Activated CD8-positive, alpha-beta memory T cell treated with anti-CD3 and anti-CD28 coated beads, Interleukin-2, amount 10 ng/mL, durations not matched to agents 7 days and 5 days (primary cell): ENCODE results near the gene MGAT3. TPM values are rescaled to one million over a fixed set of nuclear protein-coding genes. Genes with fewer than 3 reads are reported as not detected.

Experiments
- ATAC-seq: fragments of 150-1000 bp; cut with Tn5 transposase; one replicate; pipeline ENCODE4 v1.10.0; 2021; ENCODE audit warnings: moderate library complexity
- CTCF ChIA-PET: fragments of 350-600 bp; sonication (Branson Sonifier 250); formaldehyde crosslinking; loops from one replicate; lab custom pipeline; 2021; ENCODE audit warnings: antibody characterized with exemption; lab: Charles Lee
- DNase-seq: peaks from one replicate; pipeline ENCODE4 v3.0.0-alpha.2; 2020
- H3K27ac Mint-ChIP-seq: one replicate; pipeline ENCODE4 v1.8.0; 2021; ENCODE audit warnings: mild to moderate bottlenecking, mixed read lengths
- H3K27me3 Mint-ChIP-seq: one replicate; pipeline ENCODE4 v1.8.0; 2021; ENCODE audit warnings: mixed read lengths
- H3K36me3 Mint-ChIP-seq: one replicate; pipeline ENCODE4 v1.8.0; 2021; ENCODE audit warnings: mild to moderate bottlenecking, mixed read lengths
- H3K4me1 Mint-ChIP-seq: one replicate; pipeline ENCODE4 v1.8.0; 2021; ENCODE audit warnings: mixed read lengths
- H3K4me3 Mint-ChIP-seq: one replicate; pipeline ENCODE4 v1.8.0; 2021; ENCODE audit warnings: mild to moderate bottlenecking, moderate library complexity, mixed read lengths
- H3K9me3 Mint-ChIP-seq: one replicate; pipeline ENCODE4 v1.8.0; 2022; ENCODE audit warnings: low read depth, mixed read lengths
- total RNA-seq, 2 experiments: library from RNA; stranded (reverse); gene quantifications; one replicate each; pipeline ENCODE4 v1.2.3, GENCODE V29; 2021

The MGAT3 gene
- total RNA-seq, 2 experiments from 2014 or later = 0.96 to 3.6 TPM

- Mint-ChIP-seq H3K4me1 (peaks cover 37% of the 10 kb centered on the region), H3K27me3 (no peaks in the 10 kb centered on the region), H3K36me3 (peaks cover 60% of the 10 kb centered on the region), H3K4me3 (no peak overlapping the region), H3K9me3 (no peaks in the 10 kb centered on the region), H3K27ac (peak overlapping the region; percentile 5)
- DNase-seq = no peak
- CTCF ChIA-PET = interaction anchor here (12.3 kb wide), 1 partner anchor 14 kb away, joined by 134 read pairs; no protein-coding TSS in a partner anchor
- no peak for ATAC-seq
Observed at GRCh38 chr22:39508393-39508792, 51.6 kb downstream of the MGAT3 start.

- CTCF ChIA-PET = interaction anchor here (1.0 to 12.3 kb wide), 4 partner anchors 9 to 19 kb away, joined by 4 to 134 read pairs (median 8); partner anchors contain the start of genes ATF4 and MIEF1
Observed at GRCh38 chr22:39510529-39511149, 53.8 kb downstream of the MGAT3 start.

DNA sequence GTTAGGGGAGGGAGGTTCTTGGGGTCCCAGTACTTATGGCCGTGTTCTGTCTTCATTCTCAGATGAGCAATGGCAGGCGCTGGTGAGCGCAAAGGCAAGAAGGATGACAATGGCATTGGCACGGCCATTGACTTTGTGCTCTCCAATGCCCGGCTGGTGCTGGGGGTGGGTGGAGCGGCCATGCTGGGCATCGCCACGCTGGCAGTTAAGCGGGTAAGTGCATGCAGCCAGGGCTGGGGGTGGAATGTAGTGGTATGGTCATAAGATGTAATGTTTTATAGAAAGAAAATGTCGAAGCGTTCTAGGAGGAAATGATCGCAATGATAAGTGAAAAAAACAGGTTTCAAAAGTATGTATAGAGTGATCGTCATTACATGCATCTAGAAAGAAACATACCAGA is 54.4 kb downstream of the MGAT3 start:
- Mint-ChIP-seq H3K9me3 (no peaks in the 10 kb centered on the region), H3K27ac (no peak overlapping the region), H3K4me3 (no peak overlapping the region), H3K27me3 (no peaks in the 10 kb centered on the region), H3K36me3 (peaks cover 57% of the 10 kb centered on the region), H3K4me1 (peaks cover 39% of the 10 kb centered on the region)
- ATAC-seq (no peak), DNase-seq (no peak)
- CTCF ChIA-PET = interaction anchor here (1.6 to 12.3 kb wide), 3 partner anchors 9 to 18 kb away, joined by 7 to 134 read pairs (median 10); partner anchors contain the start of gene ATF4

More at GRCh38 chr22:39510529-39511149, 53.8 kb downstream of the MGAT3 start:
- peaks cover 36% of the 10 kb centered on the region for H3K4me1 Mint-ChIP-seq
- peaks cover 58% of the 10 kb centered on the region for H3K36me3 Mint-ChIP-seq
- H3K27me3 Mint-ChIP-seq = no peaks in the 10 kb centered on the region
- ATAC-seq = no peak
- H3K27ac Mint-ChIP-seq = no peak overlapping the region
- H3K4me3 Mint-ChIP-seq = no peak overlapping the region
- no peaks in the 10 kb centered on the region for H3K9me3 Mint-ChIP-seq
- DNase-seq = no peak

- DNase-seq (no peak), ATAC-seq (no peak)
- H3K27ac Mint-ChIP-seq = no peak overlapping the region
- CTCF ChIA-PET = interaction anchor here (1.6 to 12.3 kb wide), 2 partner anchors 17 to 18 kb away, joined by 9 to 134 read pairs; no protein-coding TSS in a partner anchor
- H3K27me3 Mint-ChIP-seq = no peaks in the 10 kb centered on the region
- no peaks in the 10 kb centered on the region for H3K9me3 Mint-ChIP-seq
- no peak overlapping the region for H3K4me3 Mint-ChIP-seq
- peaks cover 34% of the 10 kb centered on the region for H3K4me1 Mint-ChIP-seq
- peaks cover 51% of the 10 kb centered on the region for H3K36me3 Mint-ChIP-seq
Observed at GRCh38 chr22:39512026-39512425, 55.2 kb downstream of the MGAT3 start.

DNA sequence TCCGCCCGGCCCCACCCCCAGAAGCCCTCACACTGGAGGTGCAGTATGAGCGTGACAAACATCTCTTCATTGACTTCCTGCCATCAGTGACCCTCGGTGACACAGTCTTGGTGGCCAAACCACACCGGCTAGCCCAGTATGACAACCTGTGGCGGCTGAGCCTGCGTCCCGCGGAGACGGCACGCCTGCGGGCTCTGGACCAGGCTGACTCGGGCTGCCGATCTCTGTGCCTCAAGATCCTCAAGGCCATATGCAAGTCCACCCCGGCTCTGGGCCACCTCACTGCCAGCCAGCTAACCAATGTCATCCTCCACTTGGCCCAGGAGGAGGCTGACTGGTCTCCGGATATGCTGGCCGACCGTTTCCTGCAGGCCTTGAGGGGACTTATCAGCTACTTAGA is 57.0 kb downstream of the MGAT3 start:
- DNase-seq (no peak), ATAC-seq (no peak)
- no peaks in the 10 kb centered on the region for H3K27me3 Mint-ChIP-seq
- H3K36me3 Mint-ChIP-seq = peaks cover 45% of the 10 kb centered on the region
- no peaks in the 10 kb centered on the region for H3K9me3 Mint-ChIP-seq
- no peak overlapping the region for H3K27ac Mint-ChIP-seq
- H3K4me1 Mint-ChIP-seq = peaks cover 32% of the 10 kb centered on the region
- H3K4me3 Mint-ChIP-seq = no peak overlapping the region
- CTCF ChIA-PET = interaction anchor here (1.0 to 12.3 kb wide), 7 partner anchors 10 to 170 kb away, joined by 4 to 134 read pairs (median 15); partner anchors contain the start of genes MIEF1 and TAB1

DNA sequence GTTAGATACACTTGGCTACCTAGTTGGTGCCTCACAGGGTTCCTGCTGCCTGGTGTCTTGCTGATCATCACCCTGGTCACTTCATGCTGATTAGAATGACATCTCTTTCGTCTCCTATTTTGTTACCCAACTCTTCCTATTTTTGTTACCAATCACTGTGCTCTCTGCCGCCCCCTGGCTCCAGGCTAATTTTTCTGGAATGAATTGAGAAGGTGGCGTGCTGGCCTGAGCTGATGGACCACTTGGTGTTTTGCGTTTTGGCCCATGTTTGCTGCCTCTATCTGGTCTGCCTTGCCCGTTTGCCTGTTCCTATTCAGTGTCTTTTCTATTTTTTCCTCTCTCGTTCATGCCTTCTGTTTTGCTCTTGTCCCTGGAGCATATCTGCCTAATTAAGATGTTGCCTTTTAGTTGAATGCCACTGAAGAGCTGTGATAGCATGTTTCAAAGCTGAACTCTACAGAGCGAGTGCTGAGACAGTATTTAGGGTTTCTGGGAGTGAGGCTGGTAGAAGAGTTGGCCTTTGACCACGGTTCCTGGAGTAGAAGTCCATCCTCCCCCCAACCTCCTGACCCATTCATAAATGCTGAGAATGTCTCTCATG is 57.7 kb downstream of the MGAT3 start:
- no peaks in the 10 kb centered on the region for H3K9me3 Mint-ChIP-seq
- H3K4me3 Mint-ChIP-seq = no peak overlapping the region
- H3K36me3 Mint-ChIP-seq = peaks cover 42% of the 10 kb centered on the region
- ATAC-seq = no peak
- CTCF ChIA-PET = interaction anchor here (0.6 to 12.3 kb wide), 15 partner anchors 9 to 530 kb away, joined by 3 to 134 read pairs (median 4); partner anchors contain the start of genes MIEF1, RPS19BP1, SYNGR1 and TAB1
- H3K27ac Mint-ChIP-seq = no peak overlapping the region
- H3K4me1 Mint-ChIP-seq = peaks cover 34% of the 10 kb centered on the region
- no peaks in the 10 kb centered on the region for H3K27me3 Mint-ChIP-seq
- peak; percentile 68 for DNase-seq

- DNase-seq (no peak), ATAC-seq (no peak)
- H3K36me3 Mint-ChIP-seq = peaks cover 41% of the 10 kb centered on the region
- H3K4me3 Mint-ChIP-seq = no peak overlapping the region
- no peaks in the 10 kb centered on the region for H3K9me3 Mint-ChIP-seq
- peak overlapping the region; percentile 26 for H3K27ac Mint-ChIP-seq
- CTCF ChIA-PET = interaction anchor here (0.8 to 12.3 kb wide), 13 partner anchors 10 to 529 kb away, joined by 3 to 134 read pairs (median 6); partner anchors contain the start of genes MIEF1, RPS19BP1 and TAB1
- H3K27me3 Mint-ChIP-seq = no peaks in the 10 kb centered on the region
- peaks cover 31% of the 10 kb centered on the region for H3K4me1 Mint-ChIP-seq
Observed at GRCh38 chr22:39515266-39516050, 58.6 kb downstream of the MGAT3 start.

GRCh38 chr22:39517470-39517869 is 60.7 kb downstream of the MGAT3 start:
- no peak for DNase-seq
- Mint-ChIP-seq H3K4me3 (no peak overlapping the region), H3K9me3 (no peaks in the 10 kb centered on the region), H3K36me3 (peaks cover 49% of the 10 kb centered on the region), H3K27ac (no peak overlapping the region), H3K4me1 (peaks cover 41% of the 10 kb centered on the region), H3K27me3 (no peaks in the 10 kb centered on the region)
- CTCF ChIA-PET = interaction anchor here (0.6 to 12.3 kb wide), 5 partner anchors 12 to 166 kb away, joined by 3 to 134 read pairs (median 37); partner anchors contain the start of gene MIEF1
- ATAC-seq = no peak

DNA sequence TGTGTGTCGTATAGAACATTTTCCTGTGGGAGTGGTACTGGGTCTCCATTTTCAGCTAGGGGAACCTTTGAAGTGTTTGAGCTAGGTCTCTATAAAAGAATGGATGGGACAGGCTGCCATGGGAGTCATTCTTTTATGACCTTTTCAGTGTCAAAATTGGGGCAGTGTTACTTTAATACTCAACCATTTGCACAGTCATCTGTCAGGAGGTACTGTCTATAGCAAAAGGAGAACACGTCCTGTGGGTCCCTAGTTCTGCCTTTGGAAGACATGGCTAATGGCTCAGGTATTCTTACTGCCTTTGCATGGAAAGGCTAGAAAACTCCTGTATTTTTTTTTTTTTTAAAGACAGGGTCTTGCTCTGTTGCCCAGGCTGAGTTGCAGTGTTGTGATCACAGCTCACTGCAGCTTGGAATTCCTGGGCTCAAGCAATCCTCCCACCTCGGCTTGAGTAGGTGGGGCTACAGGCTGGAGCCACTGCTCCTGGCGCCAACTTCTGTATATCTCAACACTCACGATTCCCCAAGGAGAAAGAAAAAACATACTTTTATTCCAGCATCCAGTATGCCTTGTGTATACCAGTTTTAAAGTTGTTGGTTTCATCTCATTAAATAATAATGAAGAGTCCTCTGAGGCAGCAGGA is 61.5 kb downstream of the MGAT3 start:
- CTCF ChIA-PET = interaction anchor here (4.0 to 12.3 kb wide), 3 partner anchors 11 to 24 kb away, joined by 37 to 134 read pairs (median 53); partner anchors contain the start of gene MIEF1
- peak overlapping the region; percentile 86 for H3K4me3 Mint-ChIP-seq
- ATAC-seq = no peak
- H3K36me3 Mint-ChIP-seq = peaks cover 54% of the 10 kb centered on the region
- H3K9me3 Mint-ChIP-seq = no peaks in the 10 kb centered on the region
- peaks cover 49% of the 10 kb centered on the region for H3K4me1 Mint-ChIP-seq
- no peaks in the 10 kb centered on the region for H3K27me3 Mint-ChIP-seq
- DNase-seq = no peak
- H3K27ac Mint-ChIP-seq = peak overlapping the region; percentile 94

DNA sequence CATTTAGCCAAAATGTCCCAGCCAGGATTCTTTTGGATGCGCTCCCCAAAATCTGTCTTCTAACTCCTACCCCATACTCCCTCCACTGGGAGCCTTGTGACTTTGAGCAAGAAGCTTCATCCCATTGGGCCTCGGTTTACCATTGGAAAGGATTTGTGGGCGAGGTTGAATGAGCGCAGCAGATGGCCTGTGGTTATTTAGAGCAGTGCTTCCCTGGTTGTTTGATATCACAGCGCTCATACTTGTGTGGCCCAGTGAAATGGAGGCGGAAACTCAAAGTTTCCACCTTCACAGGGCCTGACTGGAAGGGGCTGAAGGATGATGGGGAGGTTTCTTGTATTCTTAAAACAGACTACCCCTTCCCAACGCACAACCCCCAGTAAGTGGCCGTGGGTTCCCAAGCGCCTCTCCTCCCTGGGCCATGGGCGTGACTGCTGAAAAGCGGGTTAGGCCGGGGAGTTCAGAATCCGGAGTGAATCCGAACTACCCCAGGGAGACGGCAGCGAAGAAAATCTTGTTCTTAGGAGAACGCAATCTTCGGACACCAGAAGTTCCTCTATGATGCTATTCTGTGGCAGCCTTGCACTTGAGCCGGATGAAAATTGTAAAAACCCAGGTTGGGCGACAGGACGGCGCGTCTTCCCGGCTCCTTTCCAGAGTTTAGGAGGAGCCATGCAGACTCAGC is 62.3 kb downstream of the MGAT3 start:
- peaks cover 54% of the 10 kb centered on the region for H3K4me1 Mint-ChIP-seq
- CTCF ChIA-PET = interaction anchor here (0.7 to 5.9 kb wide), 17 partner anchors 9 to 505 kb away, joined by 3 to 53 read pairs (median 5); partner anchors contain the start of genes MIEF1, RPL3 and TAB1
- peak overlapping the region; percentile 94 for H3K27ac Mint-ChIP-seq
- DNase-seq = no peak
- no peaks in the 10 kb centered on the region for H3K27me3 Mint-ChIP-seq
- H3K36me3 Mint-ChIP-seq = peaks cover 53% of the 10 kb centered on the region
- peak overlapping the region; percentile 86 for H3K4me3 Mint-ChIP-seq
- ATAC-seq = no peak
- H3K9me3 Mint-ChIP-seq = no peaks in the 10 kb centered on the region

GRCh38 chr22:39519681-39520225 is 62.9 kb downstream of the MGAT3 start:
- H3K27me3 Mint-ChIP-seq = no peaks in the 10 kb centered on the region
- H3K36me3 Mint-ChIP-seq = peaks cover 53% of the 10 kb centered on the region
- H3K4me3 Mint-ChIP-seq = peak overlapping the region; percentile 86
- no peaks in the 10 kb centered on the region for H3K9me3 Mint-ChIP-seq
- CTCF ChIA-PET = interaction anchor here (0.6 to 1.8 kb wide), 21 partner anchors 9 to 505 kb away, joined by 3 to 28 read pairs (median 4); partner anchors contain the start of genes MIEF1, RPL3 and TAB1
- peaks cover 55% of the 10 kb centered on the region for H3K4me1 Mint-ChIP-seq
- H3K27ac Mint-ChIP-seq = peak overlapping the region; percentile 94
- ATAC-seq = peak; percentile 90
- DNase-seq = peak; percentile 99
